Naive B cell (primary cell): ENCODE results near the gene TAGAP. TPM values are rescaled to one million over a fixed set of nuclear protein-coding genes. Genes with fewer than 3 reads are reported as not detected.

ENCODE experiments used
- ATAC-seq, 2 donors: fragments of 150-1000 bp; cut with Tn5 transposase; 2 replicates each; pipeline ENCODE4 v1.10.0; 2021; ENCODE audit warnings: low read depth in 2 of 2, mild to moderate bottlenecking in 2 of 2, moderate library complexity in 2 of 2
- DNase-seq: peaks from one replicate; pipeline ENCODE4 v3.0.0; 2022
- H3K27ac Mint-ChIP-seq, 6 donors: one replicate each; pipeline ENCODE4 v1.8.0; 2020 to 2022; ENCODE audit warnings: mild to moderate bottlenecking in 6 of 6, mixed read lengths in 6 of 6, moderate library complexity in 5 of 6, inconsistent platforms in 2 of 6
- H3K27me3 Mint-ChIP-seq, 3 donors: one replicate each; pipeline ENCODE4 v1.8.0; 2021 to 2022; ENCODE audit warnings: mixed read lengths in 3 of 3, mild to moderate bottlenecking in 1 of 3
- H3K36me3 Mint-ChIP-seq, 2 donors: one replicate each; pipeline ENCODE4 v1.8.0; 2020 to 2022; ENCODE audit warnings: mixed read lengths in 2 of 2, inconsistent platforms in 1 of 2, mild to moderate bottlenecking in 1 of 2
- H3K4me1 Mint-ChIP-seq, 3 donors: one replicate each; pipeline ENCODE4 v1.8.0; 2020 to 2022; ENCODE audit warnings: mixed read lengths in 3 of 3, inconsistent platforms in 1 of 3, mild to moderate bottlenecking in 1 of 3, moderate library complexity in 1 of 3
- H3K4me3 Mint-ChIP-seq, 8 donors: one replicate each; pipeline ENCODE4 v1.8.0; 2020 to 2022; ENCODE audit warnings: mild to moderate bottlenecking in 8 of 8, mixed read lengths in 8 of 8, moderate library complexity in 8 of 8, inconsistent platforms in 2 of 8
- H3K9me3 Mint-ChIP-seq, 7 donors: one replicate each; pipeline ENCODE4 v1.8.0; 2020 to 2022; ENCODE audit warnings: mixed read lengths in 7 of 7, mild to moderate bottlenecking in 5 of 7, inconsistent platforms in 2 of 7, moderate library complexity in 1 of 7
- polyA plus RNA-seq, 6 donors: library from polyadenylated mRNA; unstranded; fragments of 300-500 nt; fragmentation: Illumina TruSeq; gene quantifications; one replicate each; pipeline ENCODE4 v1.2.3, GENCODE V29; 2021; ENCODE audit warnings: low read depth in 6 of 6

The TAGAP gene
- polyA plus RNA-seq, 6 donors from 2014 or later = 259 to 433 (median 379) TPM

GRCh38 chr6:159064477-159064876, 19.7 kb upstream of the TAGAP start:
- no peaks in the 10 kb centered on the region for H3K36me3 Mint-ChIP-seq
- H3K4me1 Mint-ChIP-seq = peaks cover 70 to 88% (median 88%) of the 10 kb centered on the region in 3 donors
- H3K9me3 Mint-ChIP-seq = peaks cover 0 to 4% (median 0%) of the 10 kb centered on the region in 7 donors
- no peaks in the 10 kb centered on the region for H3K27me3 Mint-ChIP-seq
- ATAC-seq (no peak), DNase-seq (no peak)
- H3K4me3 Mint-ChIP-seq = peak overlapping the region in 4 of 8 donors; percentile 10 to 75 (median 56)
- peak overlapping the region in 5 of 6 donors; percentile 70 to 99 (median 99) for H3K27ac Mint-ChIP-seq

GRCh38 chr6:159063549-159063948, 18.8 kb upstream of the TAGAP start:
- no peaks in the 10 kb centered on the region for H3K36me3 Mint-ChIP-seq
- ATAC-seq (no peak), DNase-seq (no peak)
- H3K4me3 Mint-ChIP-seq = peak overlapping the region in 6 of 8 donors; percentile 59 to 86 (median 73)
- H3K9me3 Mint-ChIP-seq = peaks cover 0 to 4% (median 0%) of the 10 kb centered on the region in 7 donors
- H3K27ac Mint-ChIP-seq = peak overlapping the region; percentile 98 to 99 (median 99)
- peaks cover 60 to 78% (median 78%) of the 10 kb centered on the region in 3 donors for H3K4me1 Mint-ChIP-seq
- H3K27me3 Mint-ChIP-seq = no peaks in the 10 kb centered on the region

DNA sequence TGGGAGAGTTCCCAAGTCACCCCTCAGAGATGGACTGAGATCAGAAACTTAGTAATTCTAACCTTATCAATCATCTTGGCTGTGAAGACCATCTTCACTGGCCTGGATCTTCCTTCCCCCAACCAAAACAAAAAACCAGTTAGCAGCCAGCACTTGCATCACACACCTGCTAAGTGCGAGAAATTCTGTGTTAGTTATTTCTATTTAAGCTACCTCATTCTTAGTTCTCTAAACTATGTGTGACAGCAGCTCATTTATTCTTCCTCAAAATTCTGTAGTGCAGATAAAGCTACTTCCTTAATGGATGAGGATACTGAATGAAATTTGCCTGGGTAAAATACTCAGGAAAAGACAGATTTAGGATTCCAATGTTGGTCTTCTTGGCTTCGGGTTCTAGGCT, 18.2 kb upstream of the TAGAP start:
- H3K4me1 Mint-ChIP-seq = peaks cover 55 to 76% (median 73%) of the 10 kb centered on the region in 3 donors
- ATAC-seq (peak; percentile 56 to 57), DNase-seq (peak; percentile 67)
- no peaks in the 10 kb centered on the region for H3K27me3 Mint-ChIP-seq
- peak overlapping the region; percentile 48 to 86 (median 71) for H3K4me3 Mint-ChIP-seq
- no peaks in the 10 kb centered on the region for H3K36me3 Mint-ChIP-seq
- peaks cover 0 to 4% (median 0%) of the 10 kb centered on the region in 7 donors for H3K9me3 Mint-ChIP-seq
- H3K27ac Mint-ChIP-seq = peak overlapping the region; percentile 98 to 99 (median 99)

DNA sequence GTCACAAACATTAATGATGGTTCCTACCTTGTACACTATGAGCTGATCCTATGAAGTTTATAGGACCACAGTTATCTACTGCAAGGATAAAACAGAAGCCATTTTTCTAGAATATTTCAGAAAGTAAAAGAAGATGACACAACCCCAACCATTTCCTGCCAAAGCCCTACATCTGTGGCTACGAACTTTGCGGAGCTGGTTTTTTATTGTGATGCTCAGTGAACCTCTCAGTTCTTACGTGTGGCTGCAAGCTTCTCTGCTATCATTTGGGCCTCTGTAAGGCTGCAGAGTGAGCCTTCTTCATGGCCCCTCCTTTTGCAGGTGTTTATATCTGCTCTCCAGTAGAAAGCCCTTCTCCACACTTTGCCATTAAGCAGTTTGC, 17.8 kb upstream of the TAGAP start:
- no peaks in the 10 kb centered on the region for H3K36me3 Mint-ChIP-seq
- peak overlapping the region; percentile 98 to 99 (median 99) for H3K27ac Mint-ChIP-seq
- no peaks in the 10 kb centered on the region for H3K27me3 Mint-ChIP-seq
- peak; percentile 84 to 85 for ATAC-seq
- peaks cover 58 to 76% (median 72%) of the 10 kb centered on the region in 3 donors for H3K4me1 Mint-ChIP-seq
- DNase-seq = peak; percentile 82
- H3K4me3 Mint-ChIP-seq = peak overlapping the region; percentile 48 to 86 (median 71)
- peaks cover 0 to 4% (median 0%) of the 10 kb centered on the region in 7 donors for H3K9me3 Mint-ChIP-seq

GRCh38 chr6:159061805-159062563, 17.2 kb upstream of the TAGAP start:
- DNase-seq = peak; percentile 72
- no peaks in the 10 kb centered on the region for H3K27me3 Mint-ChIP-seq
- H3K36me3 Mint-ChIP-seq = no peaks in the 10 kb centered on the region
- H3K4me3 Mint-ChIP-seq = peak overlapping the region; percentile 35 to 86 (median 71)
- H3K9me3 Mint-ChIP-seq = peaks cover 0 to 4% (median 0%) of the 10 kb centered on the region in 7 donors
- peaks cover 63 to 80% (median 70%) of the 10 kb centered on the region in 3 donors for H3K4me1 Mint-ChIP-seq
- ATAC-seq = peak; percentile 79 to 80
- peak overlapping the region; percentile 98 to 99 (median 99) for H3K27ac Mint-ChIP-seq

GRCh38 chr6:159061146-159061545, 16.4 kb upstream of the TAGAP start:
- DNase-seq (no peak), ATAC-seq (no peak)
- peaks cover 0 to 4% (median 0%) of the 10 kb centered on the region in 7 donors for H3K9me3 Mint-ChIP-seq
- H3K27me3 Mint-ChIP-seq = no peaks in the 10 kb centered on the region
- H3K36me3 Mint-ChIP-seq = no peaks in the 10 kb centered on the region
- H3K4me1 Mint-ChIP-seq = peaks cover 70 to 87% (median 71%) of the 10 kb centered on the region in 3 donors
- peak overlapping the region; percentile 98 to 99 (median 99) for H3K27ac Mint-ChIP-seq
- H3K4me3 Mint-ChIP-seq = peak overlapping the region in 4 of 8 donors; percentile 37 to 86 (median 72)

DNA sequence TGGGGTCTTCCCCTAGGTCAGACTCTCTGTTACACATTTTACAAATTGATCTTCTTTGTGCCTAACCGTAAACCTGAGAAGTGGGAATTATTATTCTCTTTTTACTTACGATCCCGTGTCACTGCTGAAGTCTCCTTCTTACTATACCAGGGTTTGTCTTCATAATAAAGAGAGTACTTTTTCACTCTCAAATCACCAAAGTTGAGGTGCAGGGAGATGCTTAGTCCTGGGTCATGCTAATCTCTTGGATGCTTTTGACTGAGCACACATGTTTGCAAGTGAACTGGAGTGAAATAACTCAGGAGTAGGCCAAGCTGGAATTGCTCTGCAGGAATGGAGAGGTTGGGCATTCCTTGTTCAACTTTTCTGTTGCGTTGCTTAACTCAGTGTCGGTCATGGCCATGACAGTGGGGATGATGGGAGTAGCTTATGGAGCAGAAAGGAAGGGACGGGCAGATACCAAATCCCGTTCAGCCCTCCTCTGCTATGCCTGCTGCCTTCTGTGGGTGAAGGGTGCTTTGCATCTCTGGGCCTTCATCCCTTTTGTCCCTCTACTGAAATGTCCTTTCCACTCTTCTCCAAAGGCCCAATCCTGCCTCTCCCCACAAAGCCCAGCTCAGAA, 15.2 kb upstream of the TAGAP start:
- H3K4me1 Mint-ChIP-seq = peaks cover 73 to 88% (median 78%) of the 10 kb centered on the region in 3 donors
- no peaks in the 10 kb centered on the region for H3K27me3 Mint-ChIP-seq
- ATAC-seq (no peak), DNase-seq (no peak)
- peak overlapping the region in 1 of 8 donors; percentile 45 for H3K4me3 Mint-ChIP-seq
- H3K27ac Mint-ChIP-seq = peak overlapping the region; percentile 67 to 99 (median 92)
- H3K9me3 Mint-ChIP-seq = peaks cover 0 to 4% (median 0%) of the 10 kb centered on the region in 7 donors
- H3K36me3 Mint-ChIP-seq = no peaks in the 10 kb centered on the region

- peak overlapping the region in 2 of 6 donors; percentile 16 to 99 for H3K27ac Mint-ChIP-seq
- peaks cover 0 to 4% (median 0%) of the 10 kb centered on the region in 7 donors for H3K9me3 Mint-ChIP-seq
- H3K36me3 Mint-ChIP-seq = no peaks in the 10 kb centered on the region
These were observed 14.3 kb upstream of the TAGAP start for GRCh38 chr6:159059141-159059540.

GRCh38 chr6:159056899-159057298, 12.1 kb upstream of the TAGAP start:
- Mint-ChIP-seq H3K4me1 (peaks cover 64 to 88% (median 77%) of the 10 kb centered on the region in 3 donors), H3K9me3 (no peaks in the 10 kb centered on the region), H3K4me3 (peak overlapping the region in 5 of 8 donors; percentile 30 to 91 (median 88)), H3K27me3 (no peaks in the 10 kb centered on the region), H3K27ac (peak overlapping the region in 5 of 6 donors; percentile 33 to 98 (median 98)), H3K36me3 (no peaks in the 10 kb centered on the region)
- ATAC-seq (no peak), DNase-seq (no peak)

More at GRCh38 chr6:159059141-159059540, 14.3 kb upstream of the TAGAP start:
- ATAC-seq = no peak
- H3K27me3 Mint-ChIP-seq = no peaks in the 10 kb centered on the region
- H3K4me1 Mint-ChIP-seq = peaks cover 70 to 88% (median 76%) of the 10 kb centered on the region in 3 donors
- no peak for DNase-seq
- H3K4me3 Mint-ChIP-seq = no peak overlapping the region

DNA sequence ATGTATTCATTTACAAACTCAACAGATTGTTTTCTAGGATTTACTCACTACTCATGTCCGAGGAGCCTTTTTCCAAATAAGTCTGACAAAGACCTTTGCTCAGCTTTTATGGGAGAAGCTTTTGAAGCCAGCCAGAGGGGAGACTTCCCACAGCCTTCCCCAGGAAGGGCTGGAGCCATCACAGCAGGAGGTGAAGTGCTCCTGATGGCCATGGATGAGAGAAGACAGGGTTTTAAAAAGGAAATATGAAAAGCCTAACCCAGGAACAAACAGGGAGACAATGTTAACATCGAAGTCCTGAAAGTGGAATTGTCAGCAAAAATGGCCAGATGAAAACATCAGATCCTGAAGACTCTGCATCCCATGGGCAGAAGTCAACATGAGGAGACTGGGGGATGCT, 11.6 kb upstream of the TAGAP start:
- Mint-ChIP-seq H3K36me3 (no peaks in the 10 kb centered on the region), H3K4me3 (peak overlapping the region; percentile 56 to 91 (median 88)), H3K27me3 (no peaks in the 10 kb centered on the region), H3K4me1 (peaks cover 60 to 88% (median 74%) of the 10 kb centered on the region in 3 donors), H3K9me3 (no peaks in the 10 kb centered on the region), H3K27ac (peak overlapping the region; percentile 87 to 98 (median 98))
- DNase-seq = no peak
- ATAC-seq = no peak

DNA sequence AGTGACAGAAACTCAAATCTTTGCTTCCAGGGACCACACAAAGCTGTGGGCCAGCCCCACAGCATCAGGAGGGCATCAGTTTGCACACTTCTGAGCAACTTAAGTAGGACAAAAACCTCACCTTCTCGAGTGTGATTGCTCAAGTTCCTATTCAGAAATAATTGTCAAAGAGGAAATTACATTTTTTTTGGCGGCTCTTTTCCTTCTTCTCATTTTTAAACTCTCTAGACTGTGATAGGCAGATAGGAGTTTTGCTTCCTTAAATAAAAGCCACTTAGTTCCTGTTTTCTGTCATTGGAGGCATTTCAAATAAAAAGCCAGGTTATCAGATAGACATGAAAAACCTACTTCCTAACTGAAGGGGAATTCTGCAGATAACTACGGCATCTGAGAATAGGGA, 11.2 kb upstream of the TAGAP start:
- Mint-ChIP-seq H3K4me3 (peak overlapping the region; percentile 56 to 91 (median 88)), H3K27me3 (no peaks in the 10 kb centered on the region), H3K4me1 (peaks cover 56 to 84% (median 69%) of the 10 kb centered on the region in 3 donors), H3K27ac (peak overlapping the region; percentile 87 to 98 (median 98)), H3K9me3 (no peaks in the 10 kb centered on the region), H3K36me3 (no peaks in the 10 kb centered on the region)
- peak; percentile 87 for ATAC-seq
- peak; percentile 73 for DNase-seq

DNA sequence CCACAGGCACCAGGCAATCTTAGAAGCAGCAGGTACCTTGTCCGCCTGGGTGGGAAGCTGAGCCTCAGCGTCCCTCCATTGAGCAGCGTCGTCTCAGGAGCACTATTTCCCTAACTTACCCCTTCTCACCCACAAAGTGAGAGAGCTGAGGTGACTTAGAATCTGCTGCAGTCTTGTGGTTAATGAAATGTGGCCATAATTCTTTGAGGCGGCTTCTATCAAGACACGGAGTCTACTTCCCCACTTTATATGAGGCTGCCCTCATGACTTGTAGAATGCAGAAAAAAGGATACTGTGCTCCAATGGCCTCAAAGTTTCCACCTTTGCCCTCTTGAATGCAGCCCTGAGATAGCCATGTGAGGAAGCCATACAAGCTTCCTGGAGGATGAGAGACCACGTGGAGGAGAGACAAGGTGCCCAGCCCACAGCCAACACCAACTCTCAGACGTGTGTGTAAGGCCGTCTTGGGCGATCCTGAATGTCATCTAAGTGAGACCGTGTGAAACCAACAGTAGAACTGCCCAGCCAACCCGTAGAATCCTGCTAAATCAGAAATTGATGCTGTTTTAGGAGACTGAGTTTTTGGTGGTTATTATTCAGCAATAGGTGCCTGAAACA, 9.1 kb upstream of the TAGAP start:
- Mint-ChIP-seq H3K4me3 (peak overlapping the region; percentile 40 to 88 (median 63)), H3K27ac (peak overlapping the region in 5 of 6 donors; percentile 47 to 98 (median 63)), H3K4me1 (peaks cover 41 to 69% (median 54%) of the 10 kb centered on the region in 3 donors), H3K9me3 (no peaks in the 10 kb centered on the region), H3K27me3 (no peaks in the 10 kb centered on the region), H3K36me3 (no peaks in the 10 kb centered on the region)
- ATAC-seq = peak; percentile 13 to 17
- no peak for DNase-seq

GRCh38 chr6:159052720-159053119, 7.9 kb upstream of the TAGAP start:
- H3K27ac Mint-ChIP-seq = peak overlapping the region; percentile 8 to 93 (median 80)
- no peaks in the 10 kb centered on the region for H3K27me3 Mint-ChIP-seq
- DNase-seq (no peak), ATAC-seq (peak; percentile 27 to 37)
- peak overlapping the region in 7 of 8 donors; percentile 21 to 88 (median 64) for H3K4me3 Mint-ChIP-seq
- no peaks in the 10 kb centered on the region for H3K36me3 Mint-ChIP-seq
- H3K4me1 Mint-ChIP-seq = peaks cover 46 to 64% (median 59%) of the 10 kb centered on the region in 3 donors
- no peaks in the 10 kb centered on the region for H3K9me3 Mint-ChIP-seq
